CD4-positive, alpha-beta T cell treated with Interleukin-6 at 100 ng/mL for 8 hours (primary cell): ENCODE data around the gene PDE2A.
"Not testable (repeated sequence)": the region's sequence is repeated elsewhere in the genome, so short reads cannot be mapped to it uniquely, and the experiment has no call there.

ENCODE experiments used
- DNase-seq: peaks from one replicate; pipeline ENCODE4 v3.0.0-alpha.2; 2020; ENCODE audit warnings: mixed read lengths, low spot score

PDE2A gene

GRCh38 chr11:72576661-72577060 lies 97.6 kb downstream of the PDE2A start:
- DNase-seq: no peak

- no peak for DNase-seq
Observed at GRCh38 chr11:72576243-72576595, 98.0 kb downstream of the PDE2A start.

GRCh38 chr11:72575533-72576242 lies 98.5 kb downstream of the PDE2A start:
- no peak for DNase-seq

GRCh38 chr11:72574548-72575460 lies 99.4 kb downstream of the PDE2A start:
- no peak for DNase-seq

GRCh38 chr11:72573855-72574445 lies 100.3 kb downstream of the PDE2A start:
- no peak for DNase-seq

- no peak for DNase-seq
Observed at GRCh38 chr11:72573072-72573854, 101.0 kb downstream of the PDE2A start.

GRCh38 chr11:72572540-72572939 lies 101.7 kb downstream of the PDE2A start:
- not testable (repeated sequence) for DNase-seq

GRCh38 chr11:72570893-72571661 lies 103.1 kb downstream of the PDE2A start:
- no peak for DNase-seq

GRCh38 chr11:72569966-72570892 lies 104.0 kb downstream of the PDE2A start:
- no peak for DNase-seq

- DNase-seq: no peak
Observed at GRCh38 chr11:72568861-72569260, 105.4 kb downstream of the PDE2A start.

GRCh38 chr11:72562431-72562830 lies 111.8 kb downstream of the PDE2A start:
- DNase-seq: no peak

- DNase-seq: no peak
Observed at GRCh38 chr11:72561856-72562255, 112.4 kb downstream of the PDE2A start.

- DNase-seq: not testable (repeated sequence)
Observed at GRCh38 chr11:72560864-72561263, 113.4 kb downstream of the PDE2A start.

- no peak for DNase-seq
Observed at GRCh38 chr11:72556433-72556832, 117.8 kb downstream of the PDE2A start.

GRCh38 chr11:72555014-72555522 lies 119.2 kb downstream of the PDE2A start:
- not testable (repeated sequence) for DNase-seq

- peak; percentile 24 for DNase-seq
Observed at GRCh38 chr11:72553706-72554105, 120.5 kb downstream of the PDE2A start.

- DNase-seq: no peak
Observed at GRCh38 chr11:72552399-72552910, 121.8 kb downstream of the PDE2A start.

- DNase-seq: no peak
Observed at GRCh38 chr11:72551571-72551970, 122.7 kb downstream of the PDE2A start.

- no peak for DNase-seq
Observed at GRCh38 chr11:72548463-72548862, 125.8 kb downstream of the PDE2A start.

GRCh38 chr11:72546866-72547265 lies 127.4 kb downstream of the PDE2A start:
- no peak for DNase-seq
